ENCODE measurements around the gene GAN. TPM values are rescaled to one million over a fixed set of nuclear protein-coding genes. Genes with fewer than 3 reads are reported as not detected.

The GAN gene
- total and polyA plus RNA-seq, 2 of the 4 experiments (the other 2 are of a cell fraction): 1.1 to 5.7 TPM

- ChIA-PET POLR2A (ENCODE audit: unreplicated experiment) (no interaction called here), CTCF (no interaction called here)
- H2BK15ac ChIP-seq (ENCODE audit: low read depth, low read length): no peak overlapping the region
- no peak overlapping the region for H2AK9ac ChIP-seq (replicated peaks; ENCODE audit: low read depth, low read length, poor library complexity)
- H2BK120ac ChIP-seq (ENCODE audit: low read depth, low read length): no peak overlapping the region
- no peak overlapping the region for H2BK20ac ChIP-seq (ENCODE audit: low read depth, low read length)
- no peak overlapping the region for H3K9ac ChIP-seq (ENCODE audit: low read depth, low read length)
- H3K14ac ChIP-seq (replicated peaks; ENCODE audit: low read depth, low read length): no peak overlapping the region
- H3K4me3 ChIP-seq (ENCODE audit: insufficient read depth, low read depth, low read length): no peak overlapping the region
- H2AFZ ChIP-seq (replicated peaks; ENCODE audit: low read length, poor library complexity): no peak overlapping the region
- intact Hi-C loops (cut with micrococcal nuclease): no loop called here
- no peak overlapping the region for H4K91ac ChIP-seq (ENCODE audit: insufficient read depth, low read depth, low read length)
- H3K23ac ChIP-seq (ENCODE audit: low read depth, low read length): no peak overlapping the region
- in situ Hi-C loops (cut with MboI; ENCODE audit: low sequenced_read_pairs): no loop called here
- 41% methylated on average over 5 of the region's 9 CpGs; no CpG with 5 or more reads in 1 of the 2 experiments for WGBS, 2 experiments (ENCODE audit: extremely low coverage in 2 of 2, insufficient read length in 1 of 2)
- peaks cover 3% of the 10 kb centered on the region; the same call in 1 of the 2 replicates for H3K27me3 ChIP-seq (ENCODE audit: control insufficient read depth, insufficient read depth, low read length)
- no peak overlapping the region for H3K56ac ChIP-seq (ENCODE audit: extremely low read depth, insufficient read depth, low read length)
- no peak overlapping the region for H3K18ac ChIP-seq (ENCODE audit: low read depth, low read length)
- H2AK5ac ChIP-seq (ENCODE audit: low read depth, low read length): no peak overlapping the region
- no peak overlapping the region for H2BK5ac ChIP-seq (ENCODE audit: low read depth, low read length, poor library complexity, severe bottlenecking)
- ATAC-seq (ENCODE audit: low read depth): no peak
- no peak overlapping the region for H3K4me2 ChIP-seq (ENCODE audit: low read depth, low read length)
- DNase-seq: no peak
- H3K27ac ChIP-seq (ENCODE audit: insufficient read depth, low read length): no peak overlapping the region
- H3K9me3 ChIP-seq (ENCODE audit: control insufficient read depth, insufficient read depth, low read length): no peaks in the 10 kb centered on the region
- no TSS peak for BruUV-seq (replicated peaks)
- H3K36me3 ChIP-seq (ENCODE audit: control insufficient read depth, insufficient read depth, low read length): no peaks in the 10 kb centered on the region
- H3K79me1 ChIP-seq (ENCODE audit: low read depth in 1 of 2, low read length in 2 of 2): no peaks in the 10 kb centered on the region
- H4K8ac ChIP-seq (ENCODE audit: low read depth in 2 of 2, low read length in 2 of 2): no peak overlapping the region
- H3K4me1 ChIP-seq (ENCODE audit: control insufficient read depth, insufficient read depth, low read length): no peaks in the 10 kb centered on the region
- TF ChIP-seq MAZ (IDR thresholded peaks at IDR 0.05; ENCODE audit: borderline replicate concordance, low read depth, low read length) (no peak), RCOR1 (IDR thresholded peaks at IDR 0.05; ENCODE audit: insufficient replicate concordance, low read length) (no peak), CTCF (conservative IDR thresholded peaks at IDR 0.05; ENCODE audit: low read depth, low read length) (no peak), SMC3 (IDR thresholded peaks at IDR 0.05; ENCODE audit: low read depth, low read length) (no peak), CEBPB (IDR thresholded peaks at IDR 0.05; ENCODE audit: low read depth, low read length) (no peak), POLR2A (IDR thresholded peaks at IDR 0.05; ENCODE audit: low read depth, low read length) (no peak), BHLHE40 (IDR thresholded peaks at IDR 0.05; ENCODE audit: low read depth, low read length) (no peak), MXI1 (IDR thresholded peaks at IDR 0.05; ENCODE audit: borderline replicate concordance, low read depth, low read length) (no peak), CHD1 (IDR thresholded peaks at IDR 0.05; ENCODE audit: low read depth, low read length) (no peak), ELK1 (IDR thresholded peaks at IDR 0.05; ENCODE audit: borderline replicate concordance, low read depth, low read length) (no peak), RFX5 (IDR thresholded peaks at IDR 0.05; ENCODE audit: low read depth, low read length) (no peak)
- no peak overlapping the region for H4K5ac ChIP-seq (ENCODE audit: low read depth, low read length)
- dilution Hi-C loops (cut with HindIII; ENCODE audit: low sequenced_read_pairs, unreplicated experiment): no loop called here
- H3K4ac ChIP-seq (ENCODE audit: low read depth, low read length): no peak overlapping the region
- no peaks in the 10 kb centered on the region for H3K9me1 ChIP-seq (ENCODE audit: insufficient read depth, low read length)
- no peaks in the 10 kb centered on the region for H4K20me1 ChIP-seq (ENCODE audit: insufficient read depth, low read length)
Measured at GRCh38 chr16:81275064-81275532, 39.7 kb upstream of the GAN start.

All from IMR-90 (cell line).